UCSD-AML1 (cell line): Measurements from ENCODE around the gene C20orf141.
A peak's percentile ranks its signal among the peaks of the same experiment; 100 is the strongest.

ENCODE experiments used
- DNase-seq: peaks from one replicate; lab custom pipeline; 2025; ENCODE audit not compliant: unreplicated experiment; lab: John Stamatoyannopoulos, UW

Gene C20orf141

DNA sequence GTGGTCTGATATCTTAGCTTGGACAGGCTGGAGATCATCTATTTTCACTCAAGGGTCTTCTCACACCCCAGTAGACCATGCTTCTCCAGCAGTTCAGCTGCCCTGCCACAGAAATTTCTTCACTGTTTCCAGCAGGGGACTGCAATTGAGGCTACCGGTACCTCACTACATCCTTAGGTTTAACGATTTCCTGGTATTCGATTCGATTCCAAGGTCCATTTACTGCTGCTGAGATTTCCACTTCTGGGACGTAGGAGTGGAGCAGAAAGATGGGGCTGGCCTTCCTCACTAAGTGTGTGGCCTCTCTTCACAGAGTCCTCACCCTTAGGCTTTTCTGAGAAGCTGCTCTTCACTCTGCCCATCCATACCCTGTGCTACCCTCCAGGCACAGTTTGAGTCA is 31.9 kb downstream of the C20orf141 start:
- DNase-seq: no peak

DNA sequence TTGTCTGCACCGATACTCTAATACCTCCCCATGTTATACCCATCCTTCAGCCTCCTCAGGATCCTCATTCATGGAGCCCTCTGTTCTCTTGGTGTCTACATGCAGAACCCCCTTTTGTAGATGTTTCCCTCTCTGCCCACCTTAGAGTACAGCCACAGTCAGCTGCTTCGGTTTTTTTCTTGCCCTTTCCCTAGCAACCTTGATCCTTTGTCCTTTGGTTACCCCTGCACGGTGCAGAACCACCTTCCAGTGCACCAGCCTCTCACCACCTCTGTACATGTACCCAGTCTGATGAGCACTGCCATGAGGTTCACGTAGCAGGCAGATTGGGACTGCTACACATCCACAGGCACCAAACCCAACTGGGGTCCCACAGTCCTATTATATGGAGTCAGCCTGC is 33.0 kb downstream of the C20orf141 start:
- DNase-seq: no peak

DNA sequence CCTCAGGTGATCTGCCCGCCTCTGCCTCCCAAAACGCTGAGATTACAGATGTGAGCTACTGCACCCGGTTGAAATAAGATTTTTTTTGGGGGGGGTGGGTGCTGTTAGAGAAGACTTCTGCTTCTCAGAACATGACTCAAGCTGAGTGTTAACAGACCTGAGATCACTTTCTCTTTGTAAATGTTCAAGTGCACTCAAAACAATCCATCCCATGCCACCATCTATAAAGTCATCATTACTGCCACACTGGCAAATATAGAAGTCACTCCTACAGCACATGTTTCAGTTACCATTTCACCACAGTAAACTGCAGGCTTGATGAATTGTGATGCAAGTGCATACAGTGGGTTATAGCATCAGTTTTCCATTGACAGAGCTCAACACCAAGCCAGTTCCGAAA is 34.7 kb downstream of the C20orf141 start:
- DNase-seq: no peak

DNA sequence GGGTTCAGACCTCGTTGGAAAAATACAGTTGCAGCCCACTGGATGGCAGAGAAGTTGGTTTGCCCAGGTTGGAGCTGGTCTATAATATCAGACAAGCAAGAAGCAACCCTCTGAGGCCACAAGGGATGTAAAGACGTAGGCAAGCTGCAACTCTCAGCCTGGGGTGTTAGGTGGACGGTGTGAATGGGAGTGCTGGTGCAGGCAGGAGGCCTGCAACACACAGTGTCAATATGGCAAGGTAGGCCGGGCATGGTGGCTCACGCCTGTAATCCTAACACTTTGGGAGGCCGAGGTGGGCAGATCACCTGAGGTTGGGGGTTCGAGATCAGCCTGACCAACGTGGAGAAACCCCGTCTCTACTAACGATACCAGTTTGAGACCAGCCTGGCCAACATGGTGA is 36.3 kb downstream of the C20orf141 start:
- no peak for DNase-seq

DNA sequence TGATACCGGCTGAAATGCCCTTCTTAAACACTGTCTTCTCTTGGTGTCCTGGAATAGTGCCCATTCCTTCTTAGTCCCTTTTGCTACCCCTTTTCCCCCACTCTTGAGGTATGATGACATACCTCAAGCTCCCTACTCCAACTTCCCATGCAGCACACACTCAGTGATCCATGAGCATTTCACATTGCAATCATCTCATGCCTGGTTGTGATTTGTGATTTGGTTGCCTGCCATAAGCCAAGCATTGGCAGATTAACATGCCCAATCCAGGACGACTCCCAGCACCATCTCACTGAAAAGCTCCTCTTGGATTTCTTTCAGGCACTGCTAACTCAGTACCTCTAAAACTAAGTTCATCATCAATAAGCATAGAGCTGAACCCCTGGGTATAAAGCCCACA is 43.8 kb downstream of the C20orf141 start:
- DNase-seq: no peak

DNA sequence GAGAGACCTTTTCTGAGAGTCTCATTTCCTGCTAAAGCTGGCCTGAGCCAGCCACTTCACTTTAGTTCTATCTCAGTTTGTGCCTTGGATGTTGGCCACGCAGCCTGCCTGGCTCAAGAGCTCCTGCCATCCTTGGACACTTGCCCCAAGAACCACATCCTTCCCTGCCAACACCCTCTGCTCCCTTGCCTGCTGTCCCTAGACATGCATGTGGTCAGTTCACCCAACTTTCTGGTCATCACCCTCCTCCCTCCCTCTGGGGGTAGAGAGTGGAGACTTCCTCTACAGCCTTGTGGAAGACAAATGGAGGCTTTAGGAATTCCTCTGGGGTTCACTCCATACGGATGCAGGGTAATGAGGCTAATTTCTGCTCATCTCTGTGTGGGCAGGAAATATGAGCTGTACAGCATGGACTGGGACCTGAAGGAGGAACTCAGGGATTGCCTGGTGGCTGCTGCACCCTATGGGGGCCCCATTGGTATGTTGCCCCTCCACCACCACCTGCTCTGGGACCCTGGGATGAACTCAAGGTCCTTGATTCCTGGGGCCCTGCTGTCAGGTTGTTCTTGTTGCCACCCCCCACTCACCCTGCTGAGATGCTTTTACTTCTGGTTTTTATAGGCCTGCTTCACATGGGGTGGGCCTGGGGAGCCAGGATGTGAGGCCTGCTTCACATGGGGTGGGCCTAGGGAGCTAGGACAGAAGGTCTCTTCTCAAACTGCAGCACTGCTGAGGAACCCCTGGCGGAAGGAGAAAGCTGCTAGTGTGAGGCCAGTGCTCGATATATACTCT is 44.7 kb downstream of the C20orf141 start:
- peak; percentile 30 for DNase-seq

DNA sequence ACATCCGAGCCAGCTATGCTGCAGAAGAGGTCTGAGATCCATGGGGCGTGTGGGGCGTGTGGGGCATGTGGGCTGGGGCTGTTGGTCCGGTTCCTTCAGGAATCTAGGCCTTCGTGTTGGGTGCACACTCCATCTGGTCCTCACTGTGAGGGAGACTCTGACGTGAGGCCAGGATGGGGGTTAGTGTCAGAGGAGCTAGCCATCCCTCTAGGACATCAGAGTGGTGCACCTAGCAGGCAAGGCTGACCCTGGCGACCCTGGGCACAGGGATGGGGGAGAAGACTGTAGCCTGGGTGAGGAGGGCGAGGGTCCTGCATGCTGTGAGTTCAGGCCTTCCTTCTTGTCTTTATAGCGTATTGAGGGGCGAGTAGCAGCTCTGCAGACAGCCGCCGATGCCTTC is 49.8 kb downstream of the C20orf141 start:
- DNase-seq: no peak

DNA sequence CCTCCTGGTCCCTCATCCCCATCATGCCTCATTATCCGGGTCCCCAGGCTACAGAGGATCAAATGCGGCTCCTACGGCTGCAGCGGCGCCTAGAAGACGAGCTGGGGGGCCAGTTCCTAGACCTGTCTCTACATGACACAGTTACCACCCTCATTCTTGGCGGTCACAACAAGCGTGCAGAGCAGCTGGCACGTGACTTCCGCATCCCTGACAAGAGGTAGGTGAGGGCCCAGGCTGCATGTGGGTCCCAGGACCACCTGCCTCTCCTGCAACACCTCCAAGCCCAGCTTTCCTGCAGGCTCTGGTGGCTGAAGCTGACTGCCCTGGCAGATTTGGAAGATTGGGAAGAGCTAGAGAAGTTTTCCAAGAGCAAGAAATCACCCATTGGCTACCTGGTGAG is 50.3 kb downstream of the C20orf141 start:
- DNase-seq: no peak
